Right atrium auricular region (tissue), 2 donors: ENCODE measurements around the gene TUBG2. TPM values are rescaled to one million over a fixed set of nuclear protein-coding genes. Genes with fewer than 3 reads are reported as not detected.

Experiments used
- DNase-seq: peaks from one replicate; pipeline ENCODE4 v3.0.0-alpha.2; 2019; ENCODE audit warnings: low spot score
- H3K27ac ChIP-seq, 2 donors: fragments of 200-600 bp; sonication (generic); 1 replicate in 1 of 2; 2 replicates in 1 of 2; pipeline ENCODE4 v1.5.1; 2016 to 2019
- H3K27me3 ChIP-seq, 2 donors: fragments of 200-600 bp; sonication (generic); one replicate each; pipeline versions ENCODE4 v1.5.1 to v1.6.0; 2017 to 2019
- H3K36me3 ChIP-seq: fragments of 200-600 bp; sonication (generic); one replicate; pipeline ENCODE4 v1.5.1; 2016
- H3K4me1 ChIP-seq, 2 donors: fragments of 200-600 bp; sonication (generic); one replicate each; pipeline versions ENCODE4 v1.5.1 to v1.6.0; 2017 to 2019
- H3K4me3 ChIP-seq, 2 donors: fragments of 200-600 bp; sonication (generic); 1 replicate in 1 of 2; 2 replicates in 1 of 2; pipeline ENCODE4 v1.5.1; 2017 to 2019; ENCODE audit warnings: mild to moderate bottlenecking in 1 of 2, moderate library complexity in 1 of 2
- H3K9me3 ChIP-seq, 2 donors: fragments of 200-600 bp; sonication (generic); one replicate each; pipeline ENCODE4 v1.5.1; 2019
- CTCF ChIP-seq, 2 donors: fragments of 200-600 bp; sonication (generic); IDR thresholded peaks; one replicate each; pipeline ENCODE4 v1.5.1; 2019; ENCODE audit warnings: antibody characterized with exemption in 2 of 2
- microRNA-seq, 2 donors: library from miRNA; unstranded; fragments of <30 nt; microRNA quantifications; one replicate each; pipeline ENCODE4, GENCODE V29; 2016 to 2017; ENCODE audit warnings: borderline number of aligned reads in 2 of 2, borderline replicate concordance in 1 of 2
- total RNA-seq, 2 donors: library from RNA; depleted of rRNA; stranded (reverse); fragments of >200 nt; gene quantifications; one replicate each; pipeline ENCODE4 v1.1.0, GENCODE V29; 2016

Gene TUBG2
- total RNA-seq, 2 donors from 2014 or later: 18.2 to 25.7 TPM

GRCh38 chr17:42704490-42704836 is 45.4 kb downstream of the TUBG2 start:
- peaks cover 93% of the 10 kb centered on the region for H3K36me3 ChIP-seq

GRCh38 chr17:42704837-42705494 is 45.9 kb downstream of the TUBG2 start:
- H3K36me3 ChIP-seq: peaks cover 98% of the 10 kb centered on the region
- no peak for DNase-seq
- no peak for TF ChIP-seq CTCF (IDR thresholded peaks at IDR 0.05)

More at GRCh38 chr17:42704490-42704836, 45.4 kb downstream of the TUBG2 start:
- Histone ChIP-seq H3K27me3 (no peaks in the 10 kb centered on the region), H3K27ac (no peak overlapping the region), H3K9me3 (no peaks in the 10 kb centered on the region), H3K4me1 (peaks cover 0 to 2% of the 10 kb centered on the region in 2 donors), H3K4me3 (no peak overlapping the region)
- TF ChIP-seq CTCF (IDR thresholded peaks at IDR 0.05): no peak
- DNase-seq: no peak

GRCh38 chr17:42706732-42707131 is 47.6 kb downstream of the TUBG2 start:
- Histone ChIP-seq H3K27me3 (no peaks in the 10 kb centered on the region), H3K9me3 (no peaks in the 10 kb centered on the region), H3K27ac (no peak overlapping the region), H3K36me3 (peaks cover 100% of the 10 kb centered on the region), H3K4me1 (no peaks in the 10 kb centered on the region), H3K4me3 (no peak overlapping the region)
- TF ChIP-seq CTCF (IDR thresholded peaks at IDR 0.05): no peak
- DNase-seq: no peak

More at GRCh38 chr17:42704837-42705494, 45.9 kb downstream of the TUBG2 start:
- Histone ChIP-seq H3K27me3 (no peaks in the 10 kb centered on the region), H3K4me3 (no peak overlapping the region), H3K9me3 (no peaks in the 10 kb centered on the region), H3K27ac (no peak overlapping the region), H3K4me1 (no peaks in the 10 kb centered on the region)

- Histone ChIP-seq H3K9me3 (no peaks in the 10 kb centered on the region), H3K36me3 (peaks cover 100% of the 10 kb centered on the region), H3K4me1 (no peaks in the 10 kb centered on the region), H3K27ac (no peak overlapping the region), H3K27me3 (no peaks in the 10 kb centered on the region), H3K4me3 (no peak overlapping the region)
- TF ChIP-seq CTCF (IDR thresholded peaks at IDR 0.05): no peak
- no peak for DNase-seq
Measured at GRCh38 chr17:42708588-42708987, 49.5 kb downstream of the TUBG2 start.

GRCh38 chr17:42709561-42709960 is 50.5 kb downstream of the TUBG2 start:
- no peak overlapping the region for H3K4me3 ChIP-seq
- no peaks in the 10 kb centered on the region for H3K27me3 ChIP-seq
- H3K9me3 ChIP-seq: no peaks in the 10 kb centered on the region
- TF ChIP-seq CTCF (IDR thresholded peaks at IDR 0.05): no peak
- peaks cover 97% of the 10 kb centered on the region for H3K36me3 ChIP-seq
- H3K27ac ChIP-seq: no peak overlapping the region
- no peak for DNase-seq
- no peaks in the 10 kb centered on the region for H3K4me1 ChIP-seq

Small RNA genes lying within 50 kb of the gene (microRNA-seq; reads per million reads assigned to microRNA genes)
- 0.71 reads per million in 2 donors for gene MIR6780A

Other genes starting within 250 kb of the TUBG2 start
- 100 to 1,000 TPM; 202 to 348 TPM for gene CAVIN1, start 236.0 kb upstream of the TUBG2 start, total RNA-seq
- 10 to 100 TPM; 38.9 to 67.5 TPM for gene ATP6V0A1, start 200.4 kb upstream of the TUBG2 start, total RNA-seq
- gene NAGLU, start 123.0 kb upstream of the TUBG2 start, total RNA-seq: 10 to 100 TPM; 19.6 to 22.1 TPM
- under 1 TPM; 0.39 to 0.78 TPM for gene HSD17B1, start 106.4 kb upstream of the TUBG2 start, total RNA-seq
- 10 to 100 TPM; 18.1 to 19.0 TPM for gene COASY, start 97.1 kb upstream of the TUBG2 start, total RNA-seq
- 10 to 100 TPM; 40.1 to 63.6 TPM for gene MLX, start 92.2 kb upstream of the TUBG2 start, total RNA-seq
- gene PSMC3IP, start 81.6 kb upstream of the TUBG2 start, total RNA-seq: 1 to 10 TPM; 1.2 to 1.6 TPM
- 10 to 100 TPM; 30.4 to 31.1 TPM for gene RETREG3, start 49.9 kb upstream of the TUBG2 start, total RNA-seq
- 10 to 100 TPM; 28.8 to 55.9 TPM for gene TUBG1, start 49.6 kb upstream of the TUBG2 start, total RNA-seq
- gene PLEKHH3, start 17.7 kb downstream of the TUBG2 start, total RNA-seq: 10 to 100 TPM; 14.5 to 26.5 TPM
- gene CCR10, start 22.6 kb downstream of the TUBG2 start, total RNA-seq: 1 to 10 TPM; 1.3 to 4.4 TPM
- gene CNTNAP1, start 23.2 kb downstream of the TUBG2 start, total RNA-seq: 1 to 10 TPM in 1 of 2 donors, under 1 TPM in 1; 0.96 to 2.0 TPM
- 10 to 100 TPM; 30.5 to 32.5 TPM for gene EZH1, start 85.8 kb downstream of the TUBG2 start, total RNA-seq
- gene RAMP2, start 101.9 kb downstream of the TUBG2 start, total RNA-seq: 10 to 100 TPM; 28.9 to 35.2 TPM
- gene VPS25, start 114.2 kb downstream of the TUBG2 start, total RNA-seq: 10 to 100 TPM; 37.9 to 39.8 TPM
- gene WNK4, start 121.3 kb downstream of the TUBG2 start, total RNA-seq: under 1 TPM in 1 of 2 donors, not detected in 1; 0.08 TPM
- 10 to 100 TPM; 71.6 to 77.4 TPM for gene COA3, start 139.4 kb downstream of the TUBG2 start, total RNA-seq
- gene CNTD1, start 139.6 kb downstream of the TUBG2 start, total RNA-seq: under 1 TPM in 1 of 2 donors, not detected in 1; 0.16 TPM
- 100 to 1,000 TPM in 1 of 2 donors, 10 to 100 TPM in 1; 67.9 to 105 TPM for gene BECN1, start 165.0 kb downstream of the TUBG2 start, total RNA-seq
- gene PSME3, start 174.1 kb downstream of the TUBG2 start, total RNA-seq: 10 to 100 TPM; 63.8 to 66.1 TPM
- gene AOC2, start 185.3 kb downstream of the TUBG2 start, total RNA-seq: under 1 TPM in 1 of 2 donors, not detected in 1; 0.55 TPM
- gene AOC3, start 191.9 kb downstream of the TUBG2 start, total RNA-seq: 10 to 100 TPM in 1 of 2 donors, 1 to 10 TPM in 1; 7.8 to 10.3 TPM
- not detected for gene G6PC1, start 241.5 kb downstream of the TUBG2 start, total RNA-seq